Activated T-helper 17 cell treated with anti-CD3 and anti-CD28 coated beads, Interleukin-2, amount 50 U/mL, for 72 hours (primary cell): Measurements from ENCODE around the gene GSG1. TPM values are rescaled to one million over a fixed set of nuclear protein-coding genes. Genes with fewer than 3 reads are reported as not detected.
A peak's percentile ranks its signal among the peaks of the same experiment; 100 is the strongest.
"Not testable (repeated sequence)": the region's sequence is repeated elsewhere in the genome, so short reads cannot be mapped to it uniquely, and the experiment has no call there.

Experiments used
- ATAC-seq: fragments of 150-1000 bp; cut with Tn5 transposase; replicated peaks from 2 replicates; pipeline ENCODE4 v1.10.0; 2021; ENCODE audit warnings: mild to moderate bottlenecking, moderate library complexity
- H3K27ac Mint-ChIP-seq: one replicate; pipeline ENCODE4 v1.8.0; 2022; ENCODE audit warnings: mixed read lengths
- H3K27me3 Mint-ChIP-seq: one replicate; pipeline ENCODE4 v1.8.0; 2022; ENCODE audit warnings: mixed read lengths
- H3K36me3 Mint-ChIP-seq: one replicate; pipeline ENCODE4 v1.8.0; 2022; ENCODE audit warnings: low read depth, mild to moderate bottlenecking, mixed read lengths
- H3K4me1 Mint-ChIP-seq: one replicate; pipeline ENCODE4 v1.8.0; 2022; ENCODE audit warnings: mixed read lengths
- H3K4me3 Mint-ChIP-seq: one replicate; pipeline ENCODE4 v1.8.0; 2022; ENCODE audit warnings: mild to moderate bottlenecking, mixed read lengths
- H3K9me3 Mint-ChIP-seq: one replicate; pipeline ENCODE4 v1.8.0; 2022; ENCODE audit warnings: mixed read lengths
- total RNA-seq, 2 donors: library from RNA; stranded (reverse); gene quantifications; one replicate each; pipeline ENCODE4 v1.2.3, GENCODE V29; 2022

GSG1 gene
- total RNA-seq, 2 donors from 2014 or later: not detected

DNA sequence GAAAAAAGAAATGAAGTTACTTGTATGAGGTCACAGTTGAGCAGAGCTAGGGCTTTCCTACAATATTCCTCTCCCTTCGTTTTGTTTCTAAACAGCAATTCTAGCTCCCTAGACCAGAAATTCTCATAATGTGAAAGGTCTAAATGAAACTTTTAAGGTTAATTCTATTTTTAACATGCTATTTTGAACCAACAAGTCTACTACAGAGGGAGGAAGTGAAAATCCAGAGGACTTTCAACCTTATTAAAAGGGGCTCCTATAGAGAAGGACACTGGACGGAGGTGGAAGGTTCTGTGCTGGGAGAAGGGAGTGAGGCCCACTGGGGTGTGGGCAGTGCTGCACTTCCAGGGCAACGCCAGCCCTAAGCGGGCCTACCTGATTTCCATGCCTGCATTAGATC, 13.4 kb downstream of the GSG1 start:
- peaks cover 5% of the 10 kb centered on the region for H3K36me3 Mint-ChIP-seq
- H3K4me1 Mint-ChIP-seq: peaks cover 13% of the 10 kb centered on the region
- H3K4me3 Mint-ChIP-seq: no peak overlapping the region
- no peak overlapping the region for H3K27ac Mint-ChIP-seq
- ATAC-seq: no peak
- H3K9me3 Mint-ChIP-seq: no peaks in the 10 kb centered on the region
- peaks cover 11% of the 10 kb centered on the region for H3K27me3 Mint-ChIP-seq

DNA sequence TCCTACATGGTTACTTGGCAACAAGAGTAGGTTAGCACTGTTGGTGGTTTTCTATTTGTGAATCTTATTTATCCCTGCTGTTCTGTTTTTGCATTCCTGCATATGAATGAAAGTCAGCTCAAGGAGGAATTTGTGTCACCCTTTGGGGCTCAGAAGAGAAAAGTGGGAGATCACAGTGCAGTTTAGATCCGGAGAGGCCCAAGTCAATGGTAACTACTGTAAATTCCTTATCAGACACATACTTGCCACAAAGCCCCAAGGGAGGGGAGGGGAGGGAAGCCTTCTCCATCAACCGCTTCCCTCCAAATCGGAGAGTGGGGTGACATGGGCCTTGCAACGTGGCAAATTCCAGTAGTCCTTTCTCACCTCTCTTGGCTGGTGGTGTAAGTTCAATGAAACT, 15.0 kb downstream of the GSG1 start:
- peaks cover 6% of the 10 kb centered on the region for H3K27me3 Mint-ChIP-seq
- H3K36me3 Mint-ChIP-seq: peaks cover 13% of the 10 kb centered on the region
- H3K9me3 Mint-ChIP-seq: no peaks in the 10 kb centered on the region
- H3K4me3 Mint-ChIP-seq: no peak overlapping the region
- no peak overlapping the region for H3K27ac Mint-ChIP-seq
- no peak for ATAC-seq
- H3K4me1 Mint-ChIP-seq: peaks cover 5% of the 10 kb centered on the region

DNA sequence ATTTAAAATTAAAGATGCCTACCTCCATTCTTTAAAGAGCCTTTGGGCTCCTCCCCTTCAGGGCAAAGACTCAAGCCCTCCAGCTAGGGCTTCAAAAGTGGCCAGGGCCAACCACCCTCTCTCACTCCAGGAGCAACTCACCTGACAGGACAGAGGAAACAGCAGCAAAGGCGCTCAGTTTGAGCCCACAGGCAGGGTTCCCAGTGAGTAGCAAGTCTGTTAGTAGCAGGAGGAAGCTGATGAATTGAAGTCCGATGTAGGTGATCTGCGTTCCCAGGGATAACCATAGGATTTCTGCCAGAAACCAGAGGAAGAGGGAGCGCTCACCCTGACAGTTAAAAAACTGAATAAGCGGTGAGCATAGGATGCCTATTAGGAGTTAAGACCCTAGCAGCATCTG, 15.7 kb downstream of the GSG1 start:
- Mint-ChIP-seq H3K9me3 (no peaks in the 10 kb centered on the region), H3K27me3 (peaks cover 3% of the 10 kb centered on the region), H3K4me1 (peaks cover 5% of the 10 kb centered on the region), H3K36me3 (peaks cover 13% of the 10 kb centered on the region), H3K27ac (no peak overlapping the region), H3K4me3 (no peak overlapping the region)
- ATAC-seq: no peak

DNA sequence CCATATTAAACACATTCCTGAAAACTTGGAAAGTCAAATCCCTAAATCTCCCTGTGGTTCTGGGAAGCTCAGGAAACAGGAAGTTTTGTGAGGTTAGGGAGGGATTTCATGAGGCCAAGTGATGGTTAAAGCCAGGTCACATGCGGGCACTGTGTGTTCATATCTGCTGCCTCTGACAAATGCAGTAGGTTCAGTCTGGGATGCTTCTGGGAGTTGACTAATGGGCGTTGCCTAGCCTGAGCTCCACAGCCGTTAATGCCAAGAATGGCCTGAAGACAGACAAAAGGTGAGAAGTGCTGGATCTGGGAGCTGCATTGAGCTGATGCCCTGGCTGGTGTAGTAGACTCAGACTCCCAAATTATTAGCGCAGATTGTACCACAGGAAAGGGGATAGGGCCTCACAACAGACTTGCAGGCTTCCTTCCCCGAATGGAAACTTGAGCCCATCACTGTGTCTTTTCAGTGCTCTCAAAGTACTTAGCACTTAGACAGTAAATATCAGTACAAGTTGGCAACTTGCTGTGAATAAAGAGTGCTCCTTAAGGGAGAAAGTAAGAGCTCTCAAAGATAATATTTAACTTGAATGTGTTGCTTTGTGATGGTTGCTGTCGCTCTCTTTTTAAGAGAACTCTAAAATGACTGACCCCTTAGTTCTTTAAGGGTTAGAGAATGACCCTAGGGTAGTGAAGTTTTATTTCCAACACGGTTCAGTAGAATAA, 17.3 kb downstream of the GSG1 start:
- Mint-ChIP-seq H3K27me3 (peaks cover 3% of the 10 kb centered on the region), H3K4me3 (no peak overlapping the region), H3K27ac (peak overlapping the region; percentile 26), H3K9me3 (no peaks in the 10 kb centered on the region), H3K36me3 (peaks cover 16% of the 10 kb centered on the region), H3K4me1 (peaks cover 5% of the 10 kb centered on the region)
- no peak for ATAC-seq

DNA sequence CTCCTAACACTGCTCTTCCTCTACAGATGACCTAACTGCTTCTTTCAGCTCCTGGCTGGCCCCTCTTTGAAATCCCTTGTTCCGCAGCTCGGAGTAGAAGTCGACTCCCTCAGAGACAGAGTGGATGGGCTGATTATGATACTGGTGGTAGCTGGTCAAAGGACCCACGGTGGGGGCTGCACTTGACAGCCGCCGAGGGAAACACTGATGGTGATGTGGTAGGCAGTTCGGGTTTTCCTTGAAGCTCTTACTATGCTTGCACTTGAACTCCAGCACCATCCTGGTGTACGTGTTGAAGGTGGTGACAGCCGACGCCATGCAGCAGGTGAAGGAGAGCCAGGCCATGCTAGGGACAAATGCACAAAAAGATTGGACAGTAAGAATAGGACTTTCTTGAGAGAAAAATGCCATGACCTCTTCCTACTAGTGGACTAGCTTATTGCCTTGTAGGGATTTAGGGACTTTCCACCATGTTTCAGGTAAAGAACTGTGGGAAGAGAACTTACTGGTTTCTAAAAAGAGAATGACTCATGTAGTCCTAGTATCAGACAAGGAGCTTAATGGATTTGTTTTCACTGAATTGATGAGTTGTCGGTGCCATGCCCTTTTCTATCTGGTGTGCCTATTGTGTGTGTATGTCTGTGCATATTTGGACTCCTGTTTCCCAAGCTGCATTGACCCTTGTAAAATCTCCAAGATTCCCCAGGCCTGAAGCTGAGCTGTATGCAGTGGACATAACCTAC, 18.4 kb downstream of the GSG1 start:
- H3K27ac Mint-ChIP-seq: peak overlapping the region; percentile 26
- peaks cover 3% of the 10 kb centered on the region for H3K27me3 Mint-ChIP-seq
- peaks cover 5% of the 10 kb centered on the region for H3K4me1 Mint-ChIP-seq
- no peak overlapping the region for H3K4me3 Mint-ChIP-seq
- no peaks in the 10 kb centered on the region for H3K9me3 Mint-ChIP-seq
- ATAC-seq: peak; percentile 88
- H3K36me3 Mint-ChIP-seq: peaks cover 26% of the 10 kb centered on the region

DNA sequence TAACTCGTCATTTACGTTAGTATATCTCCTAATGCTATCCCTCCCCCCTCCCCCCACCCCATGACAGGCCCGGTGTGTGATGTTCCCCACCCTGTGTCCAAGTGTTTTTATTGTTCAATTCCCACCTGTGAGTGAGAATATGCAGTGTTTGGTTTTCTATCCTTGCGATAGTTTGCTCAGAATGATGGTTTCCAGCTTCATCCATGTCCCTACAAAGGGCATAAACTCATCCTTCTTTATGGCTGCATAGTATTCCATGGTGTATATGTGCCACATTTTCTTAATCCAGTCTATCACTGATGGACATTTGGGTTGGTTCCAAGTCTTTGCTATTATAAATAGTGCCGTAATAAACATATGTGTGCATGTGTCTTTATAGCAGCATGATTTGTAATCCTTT, 19.8 kb downstream of the GSG1 start:
- not testable (repeated sequence) for ATAC-seq, H3K4me3 Mint-ChIP-seq, H3K9me3 Mint-ChIP-seq, H3K4me1 Mint-ChIP-seq, H3K27me3 Mint-ChIP-seq, H3K27ac Mint-ChIP-seq
- peaks cover 30% of the 10 kb centered on the region for H3K36me3 Mint-ChIP-seq

DNA sequence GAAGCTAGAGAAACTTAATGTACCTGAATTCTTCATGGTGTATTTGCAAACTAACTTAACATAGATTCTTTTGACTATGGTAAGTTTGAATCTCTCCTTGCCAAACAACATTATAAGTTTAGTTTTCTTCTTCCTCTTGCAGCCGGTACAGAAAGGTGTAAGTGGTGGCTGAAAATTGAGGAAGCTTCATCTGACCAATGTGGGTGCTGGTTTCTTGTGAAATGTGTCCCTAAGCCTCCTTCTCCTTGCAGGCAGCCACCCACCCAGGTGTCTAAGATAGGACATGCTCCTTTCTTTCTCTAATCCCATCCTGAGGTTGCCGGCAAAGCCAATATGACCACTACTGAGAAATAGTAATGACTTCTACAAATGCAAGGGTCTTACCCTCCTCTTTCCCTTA, 20.6 kb downstream of the GSG1 start:
- no peak overlapping the region for H3K4me3 Mint-ChIP-seq
- H3K27ac Mint-ChIP-seq: no peak overlapping the region
- ATAC-seq: no peak
- H3K9me3 Mint-ChIP-seq: no peaks in the 10 kb centered on the region
- H3K4me1 Mint-ChIP-seq: peaks cover 5% of the 10 kb centered on the region
- H3K27me3 Mint-ChIP-seq: peaks cover 3% of the 10 kb centered on the region
- H3K36me3 Mint-ChIP-seq: peaks cover 30% of the 10 kb centered on the region

DNA sequence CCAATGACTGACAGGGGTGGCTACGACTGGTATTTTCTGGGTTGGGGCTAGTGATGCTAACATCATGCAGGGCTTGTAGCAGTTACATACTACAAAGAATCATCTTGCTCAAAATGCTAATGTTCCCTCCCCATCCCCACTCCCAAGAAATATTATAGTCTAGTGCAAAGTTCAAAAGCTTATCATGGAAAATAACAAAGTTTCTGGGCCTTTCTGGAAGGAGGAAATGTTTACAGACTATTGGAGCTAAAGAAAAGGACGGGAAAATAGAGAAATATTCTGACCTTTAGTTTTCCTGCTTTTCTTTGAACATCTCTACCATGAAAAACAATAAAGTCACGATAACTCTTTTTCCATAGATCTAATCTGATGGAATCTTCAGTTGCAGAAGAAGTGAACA, 23.2 kb downstream of the GSG1 start:
- Mint-ChIP-seq H3K36me3 (peaks cover 40% of the 10 kb centered on the region), H3K4me3 (no peak overlapping the region), H3K27ac (no peak overlapping the region), H3K9me3 (no peaks in the 10 kb centered on the region), H3K4me1 (no peaks in the 10 kb centered on the region), H3K27me3 (no peaks in the 10 kb centered on the region)
- no peak for ATAC-seq

DNA sequence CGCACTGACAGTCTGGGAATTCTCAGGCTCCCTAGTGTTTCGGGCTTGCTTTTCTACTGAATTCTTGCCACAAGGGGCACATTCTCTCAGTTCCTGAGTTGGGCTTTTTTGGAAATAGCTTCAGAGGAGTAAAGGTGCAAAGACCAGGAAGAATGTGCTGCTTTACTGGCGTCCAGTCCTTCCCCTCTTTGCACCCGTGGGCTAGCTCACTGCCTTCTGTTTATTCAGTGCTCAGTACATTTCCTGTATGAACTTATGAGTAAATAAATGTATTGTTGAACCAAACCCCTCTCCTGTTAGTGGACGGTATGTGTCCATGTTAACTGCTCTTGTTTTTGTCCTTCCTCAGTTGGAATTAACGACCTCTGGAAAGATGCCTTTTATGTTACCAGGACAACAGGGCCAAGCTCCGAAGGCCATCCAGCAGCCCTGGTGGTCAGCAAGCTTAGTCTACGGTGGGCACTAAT, 24.0 kb downstream of the GSG1 start:
- H3K36me3 Mint-ChIP-seq: peaks cover 36% of the 10 kb centered on the region
- no peaks in the 10 kb centered on the region for H3K9me3 Mint-ChIP-seq
- H3K27ac Mint-ChIP-seq: no peak overlapping the region
- no peaks in the 10 kb centered on the region for H3K4me1 Mint-ChIP-seq
- no peak overlapping the region for H3K4me3 Mint-ChIP-seq
- no peaks in the 10 kb centered on the region for H3K27me3 Mint-ChIP-seq
- ATAC-seq: no peak

DNA sequence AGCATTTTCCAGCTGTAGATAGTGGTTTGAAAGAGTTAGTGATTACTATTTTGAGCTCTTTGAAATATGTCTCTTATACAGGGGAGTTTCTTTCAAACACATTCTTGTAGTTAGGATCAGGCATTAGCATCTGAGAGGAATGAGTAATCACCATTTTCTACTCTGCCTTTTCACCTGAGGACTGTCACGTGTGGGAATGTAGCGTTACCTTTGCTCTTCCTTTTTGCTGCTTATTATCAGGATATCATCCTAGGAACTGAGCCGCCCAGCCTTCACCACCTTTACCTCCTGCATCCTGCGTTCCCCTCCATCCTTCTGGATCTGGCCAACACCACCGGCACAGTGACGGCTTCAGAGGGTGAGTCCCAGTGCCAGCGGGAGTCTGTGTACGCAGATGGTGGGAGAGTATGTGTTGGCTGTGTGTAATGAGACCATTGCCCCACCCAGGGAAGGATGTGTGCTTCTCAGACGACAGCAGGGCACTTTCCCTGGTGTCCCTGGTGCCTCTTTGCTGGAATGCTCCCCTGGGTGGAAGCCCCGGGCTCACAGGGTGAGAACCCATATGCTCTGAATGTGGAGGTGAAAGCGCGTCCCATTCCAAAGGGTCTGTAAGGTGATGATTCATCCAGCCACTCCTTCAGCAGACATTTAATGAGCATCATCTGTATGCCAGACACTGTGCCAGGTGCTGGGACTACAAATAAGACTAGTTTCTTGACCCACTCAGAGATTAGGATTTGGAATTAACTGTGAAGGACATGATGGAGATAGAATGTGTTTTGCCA, 27.5 kb downstream of the GSG1 start:
- ATAC-seq: no peak
- Mint-ChIP-seq H3K9me3 (no peaks in the 10 kb centered on the region), H3K27ac (no peak overlapping the region), H3K4me3 (no peak overlapping the region), H3K36me3 (peaks cover 50% of the 10 kb centered on the region), H3K4me1 (no peaks in the 10 kb centered on the region), H3K27me3 (no peaks in the 10 kb centered on the region)

DNA sequence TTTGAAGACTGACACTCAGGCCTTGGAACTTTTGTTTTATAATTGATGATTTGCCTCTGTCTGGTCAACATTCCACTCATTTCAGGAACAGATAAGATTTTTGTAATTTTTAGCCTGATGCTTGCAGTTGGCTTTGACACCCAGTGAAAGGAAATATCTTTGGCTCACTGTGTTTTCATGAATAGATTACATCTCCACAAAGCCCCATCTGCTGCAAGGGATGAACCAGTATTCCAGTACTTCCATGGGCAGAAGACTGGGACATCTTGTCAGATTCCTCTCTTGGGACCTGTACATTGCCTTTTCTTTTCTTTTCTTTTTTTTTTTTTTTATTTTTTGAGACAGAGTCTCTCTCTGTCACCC, 28.4 kb downstream of the GSG1 start:
- Mint-ChIP-seq H3K4me1 (no peaks in the 10 kb centered on the region), H3K9me3 (no peaks in the 10 kb centered on the region), H3K36me3 (peaks cover 48% of the 10 kb centered on the region), H3K4me3 (no peak overlapping the region), H3K27me3 (no peaks in the 10 kb centered on the region), H3K27ac (no peak overlapping the region)
- no peak for ATAC-seq

DNA sequence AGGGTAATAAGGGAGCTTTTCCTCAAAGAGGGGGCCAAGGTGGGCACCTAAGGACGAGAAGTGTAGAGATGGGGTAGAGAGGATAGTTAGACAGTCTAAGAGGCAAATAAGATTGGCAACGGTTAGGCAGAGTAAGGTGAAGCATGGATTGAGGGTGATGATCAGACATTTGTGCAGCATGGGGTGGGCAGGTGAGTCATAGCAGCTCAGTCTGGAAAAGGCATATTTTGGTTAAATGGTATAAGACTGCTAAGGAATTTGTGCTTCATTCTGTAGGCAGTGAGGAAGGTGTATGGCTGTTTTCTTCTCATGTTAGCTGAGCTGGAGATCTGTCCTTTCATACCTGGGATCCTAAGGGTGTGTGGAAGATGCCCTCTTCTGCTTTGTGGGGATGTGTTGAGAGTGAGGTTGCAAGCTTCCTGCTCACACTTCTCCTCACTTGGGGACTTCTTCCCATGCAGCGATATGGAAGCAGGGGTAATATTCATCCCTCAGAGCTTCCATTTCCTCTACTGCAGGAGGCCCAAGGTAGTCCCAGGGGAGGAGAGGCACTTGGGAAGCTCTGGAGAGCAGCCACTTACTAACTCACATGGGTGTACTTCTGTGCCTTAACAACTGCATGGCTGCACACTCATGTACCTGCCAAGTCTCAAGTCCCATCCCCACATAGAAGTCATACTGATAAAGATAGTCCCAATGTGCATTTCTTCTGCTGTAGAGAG, 28.9 kb downstream of the GSG1 start:
- Mint-ChIP-seq H3K9me3 (no peaks in the 10 kb centered on the region), H3K27me3 (no peaks in the 10 kb centered on the region), H3K27ac (no peak overlapping the region), H3K4me3 (no peak overlapping the region), H3K4me1 (no peaks in the 10 kb centered on the region), H3K36me3 (peaks cover 46% of the 10 kb centered on the region)
- ATAC-seq: no peak

DNA sequence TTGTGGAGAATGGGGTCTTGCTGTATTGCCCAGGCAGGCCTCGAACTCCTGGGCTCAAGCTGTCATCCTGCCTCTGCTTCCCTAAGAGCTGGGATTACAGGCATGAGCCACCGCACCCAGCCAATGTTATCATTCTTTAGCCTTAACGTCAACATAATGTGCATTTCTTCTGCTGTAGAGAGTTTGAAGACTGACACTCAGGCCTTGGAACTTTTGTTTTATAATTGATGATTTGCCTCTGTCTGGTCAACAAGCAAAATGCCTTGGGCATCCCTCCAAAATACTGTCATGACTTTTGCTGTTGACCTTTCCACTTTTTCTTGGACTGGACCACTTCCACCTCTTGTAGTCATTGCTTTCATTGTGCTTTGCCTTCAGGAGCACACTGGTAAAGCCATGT, 30.3 kb downstream of the GSG1 start:
- peaks cover 60% of the 10 kb centered on the region for H3K36me3 Mint-ChIP-seq
- no peak overlapping the region for H3K27ac Mint-ChIP-seq
- no peak overlapping the region for H3K4me3 Mint-ChIP-seq
- H3K27me3 Mint-ChIP-seq: no peaks in the 10 kb centered on the region
- no peaks in the 10 kb centered on the region for H3K9me3 Mint-ChIP-seq
- no peak for ATAC-seq
- no peaks in the 10 kb centered on the region for H3K4me1 Mint-ChIP-seq
